Right renal pelvis (tissue), 4 donors: ENCODE results near the gene SPINK14. TPM values are rescaled to one million over a fixed set of nuclear protein-coding genes. Genes with fewer than 3 reads are reported as not detected.

Experiments used
- DNase-seq, 4 donors: peaks; one replicate each; pipeline ENCODE4 v3.0.0-alpha.2; 2013; ENCODE audit warnings: low read depth in 4 of 4, low spot score in 3 of 4, missing footprints in 1 of 4
- polyA plus RNA-seq, 4 donors: library from polyadenylated mRNA; unstranded; fragments of 120-200 nt; gene quantifications; one replicate each; pipeline ENCODE4 v1.2.1, GENCODE V29; 2013; ENCODE audit not compliant: insufficient read length in 4 of 4

SPINK14 gene, protein sequence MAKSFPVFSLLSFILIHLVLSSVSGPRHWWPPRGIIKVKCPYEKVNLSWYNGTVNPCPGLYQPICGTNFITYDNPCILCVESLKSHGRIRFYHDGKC
- not detected for polyA plus RNA-seq

DNA sequence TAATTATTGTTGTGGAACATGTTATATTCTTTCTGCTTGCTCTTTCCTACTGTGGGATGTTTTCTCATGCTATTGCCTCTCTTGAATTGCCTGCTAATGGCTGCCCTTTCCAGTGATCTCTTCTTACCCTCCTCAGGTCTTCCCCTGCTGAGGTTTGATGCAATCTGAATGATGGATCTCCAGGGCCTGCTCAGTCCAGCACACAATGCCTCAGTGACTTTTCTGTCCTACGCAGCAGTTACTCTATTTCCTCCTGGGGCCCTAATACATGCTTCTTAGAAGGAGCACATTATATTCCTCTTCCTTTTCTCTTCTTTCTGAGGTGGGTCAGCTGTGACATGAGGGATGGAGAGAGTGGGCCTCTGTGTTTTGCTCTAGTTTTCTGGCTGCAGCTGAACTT lies at the start of gene SPINK14:
Gene SPINK14 (plus strand): TSS at position 301 of the 400 bp plus-strand sequence. CDS start 1,187 bp downstream, outside the sequence.
- DNase-seq: no peak

DNA sequence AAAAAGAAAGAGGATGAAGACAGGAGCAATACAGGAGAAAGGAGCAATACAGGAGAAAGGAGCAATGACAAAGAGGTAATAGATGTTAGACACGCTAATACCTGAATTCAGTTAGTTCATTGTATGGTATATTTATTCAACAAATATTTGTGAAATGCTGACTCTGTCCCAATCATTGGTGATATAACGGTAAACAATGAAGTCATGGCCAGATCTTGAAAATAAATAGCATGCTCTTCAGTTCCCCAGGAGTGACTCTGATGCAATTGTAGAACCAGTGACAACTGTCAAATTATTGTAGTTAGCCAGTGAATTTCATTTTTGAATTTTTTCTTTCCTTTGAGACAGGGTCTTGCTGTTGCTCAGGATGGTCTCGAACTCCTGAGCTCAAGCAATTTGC lies 48.0 kb upstream of the SPINK14 start:
- DNase-seq: no peak

DNA sequence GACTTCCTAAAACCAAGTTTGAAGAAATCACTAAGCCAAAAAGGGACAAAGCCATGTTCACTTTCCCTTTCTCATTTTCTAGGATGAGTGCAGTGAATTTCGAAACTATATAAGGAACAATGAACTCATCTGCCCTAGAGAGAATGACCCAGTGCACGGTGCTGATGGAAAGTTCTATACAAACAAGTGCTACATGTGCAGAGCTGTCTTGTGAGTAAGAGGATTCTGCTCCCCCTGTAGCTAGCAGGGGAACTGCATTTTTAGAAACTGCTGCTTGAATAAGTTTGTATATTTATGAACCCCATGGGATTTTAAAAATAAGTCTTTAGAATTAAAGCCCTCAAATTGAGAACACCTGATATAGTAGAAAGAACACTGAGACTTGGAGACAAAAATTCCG lies 42.7 kb upstream of the SPINK14 start:
- no peak for DNase-seq

DNA sequence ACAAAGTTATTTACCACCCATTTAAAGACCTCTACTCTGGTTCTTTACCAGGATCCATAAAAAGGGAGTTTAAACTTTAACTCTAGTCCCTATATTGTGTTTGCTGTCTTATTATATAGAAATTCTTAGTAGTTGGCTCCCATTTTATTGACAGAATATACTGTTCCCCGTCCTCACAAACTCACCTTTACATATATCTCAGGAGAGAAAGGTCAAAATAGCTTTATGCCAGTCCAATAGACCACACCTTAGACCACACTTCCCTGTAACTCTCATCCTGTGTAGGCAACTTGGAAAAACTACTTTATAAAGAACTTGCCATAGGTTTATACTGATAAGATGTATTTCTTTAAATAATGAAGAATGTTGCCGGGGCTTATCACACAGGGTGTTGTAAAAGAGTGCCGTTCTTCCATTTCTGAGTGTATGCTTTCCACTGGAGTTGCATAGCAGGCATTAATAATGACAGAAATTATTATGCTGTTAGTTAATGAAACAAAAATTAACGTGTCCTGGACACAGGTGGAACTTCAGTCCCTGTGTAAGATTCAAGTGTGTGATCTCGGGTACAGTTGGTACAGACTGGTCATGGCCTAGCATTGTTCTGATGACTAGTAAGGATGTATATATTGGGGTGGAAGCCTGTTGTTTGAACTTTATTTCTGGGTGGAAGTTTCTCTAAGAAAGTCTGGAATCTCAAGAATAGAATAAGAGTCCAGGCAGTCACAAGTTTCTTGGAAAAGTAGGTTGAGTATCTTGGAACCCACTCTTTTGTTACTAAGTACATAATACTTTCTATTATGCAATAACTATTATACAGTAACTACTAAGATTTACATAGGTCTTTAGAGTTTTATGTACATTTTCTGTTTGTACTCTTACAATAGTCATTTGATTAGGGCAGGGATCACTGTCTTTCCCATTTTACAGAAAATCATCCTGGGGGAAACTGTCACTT lies 33.0 kb upstream of the SPINK14 start:
- no peak for DNase-seq

DNA sequence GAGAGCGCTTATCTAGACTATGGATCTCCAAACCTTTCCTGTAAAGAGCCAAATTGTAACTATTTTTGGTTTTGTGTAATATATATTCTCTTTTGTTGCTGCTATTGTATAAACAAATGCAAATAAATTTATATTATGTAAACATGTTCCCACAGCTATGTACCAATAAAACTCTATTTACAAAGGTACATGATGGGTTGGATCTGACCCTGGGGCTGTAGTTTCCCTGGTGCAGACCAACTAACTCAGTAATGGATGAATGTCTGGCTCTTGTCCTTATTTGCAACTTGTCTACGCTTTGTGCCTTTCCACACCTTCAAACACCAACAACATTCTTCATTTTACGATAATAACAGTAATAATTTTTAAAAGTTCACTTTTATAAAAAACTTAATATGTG lies 27.5 kb upstream of the SPINK14 start:
- no peak for DNase-seq

DNA sequence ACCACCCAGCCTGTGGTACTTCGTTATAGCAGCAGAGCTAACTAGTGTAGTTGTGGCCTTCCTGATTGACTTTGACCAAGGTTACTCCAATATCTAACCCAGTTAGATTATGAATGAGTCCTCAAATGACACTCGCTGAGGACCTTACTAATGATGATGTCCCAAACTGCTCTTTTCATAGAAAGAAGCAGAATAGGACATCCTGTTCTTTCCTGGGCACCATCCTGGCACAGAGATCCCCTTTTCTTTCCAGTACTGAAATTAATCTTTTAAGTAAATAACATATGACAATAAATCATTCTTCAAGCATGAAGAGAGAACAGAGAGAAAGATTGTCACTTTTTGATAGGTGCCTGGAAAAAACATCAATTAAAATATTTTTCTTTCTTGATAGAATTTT lies 26.7 kb upstream of the SPINK14 start:
- DNase-seq: no peak

DNA sequence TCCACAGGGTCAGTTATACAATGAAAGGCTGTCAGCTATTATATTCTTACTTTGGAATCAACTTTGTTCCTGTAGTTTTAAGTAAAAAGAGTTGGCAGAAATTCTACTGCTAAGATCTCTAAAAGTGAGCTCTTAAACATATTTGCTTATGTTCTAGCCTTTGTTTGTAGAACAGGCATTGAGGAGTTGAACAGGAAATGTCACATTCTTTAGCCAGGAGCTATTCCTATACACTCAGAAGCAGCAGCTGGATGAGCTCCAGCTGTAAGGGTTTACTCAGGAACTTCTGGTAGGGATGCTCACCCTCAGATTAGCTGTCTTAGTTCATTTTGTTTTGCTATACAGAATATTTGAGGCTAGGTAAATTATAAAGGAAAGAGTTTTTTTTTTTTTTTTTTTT lies 22.4 kb upstream of the SPINK14 start:
- peak; percentile 5 to 17 (median 14) for DNase-seq

DNA sequence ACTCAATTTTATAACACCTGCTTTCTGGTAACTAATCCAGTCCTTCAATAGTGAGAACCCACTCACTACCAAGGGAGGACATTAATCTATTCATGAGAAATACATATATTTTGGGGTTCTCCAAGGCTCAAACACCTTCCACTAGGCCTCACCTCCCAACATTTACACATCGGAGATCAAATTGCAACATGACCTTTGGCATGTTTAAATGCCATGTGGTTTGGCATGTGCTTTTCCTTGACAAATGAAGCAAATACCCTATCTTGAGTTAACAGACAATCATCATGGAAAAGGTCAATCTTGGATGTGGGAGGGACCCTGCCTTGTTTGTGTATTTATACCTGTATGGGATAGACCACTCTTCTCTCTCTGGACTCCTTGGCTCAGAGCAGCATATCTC lies 21.9 kb upstream of the SPINK14 start:
- no peak for DNase-seq

DNA sequence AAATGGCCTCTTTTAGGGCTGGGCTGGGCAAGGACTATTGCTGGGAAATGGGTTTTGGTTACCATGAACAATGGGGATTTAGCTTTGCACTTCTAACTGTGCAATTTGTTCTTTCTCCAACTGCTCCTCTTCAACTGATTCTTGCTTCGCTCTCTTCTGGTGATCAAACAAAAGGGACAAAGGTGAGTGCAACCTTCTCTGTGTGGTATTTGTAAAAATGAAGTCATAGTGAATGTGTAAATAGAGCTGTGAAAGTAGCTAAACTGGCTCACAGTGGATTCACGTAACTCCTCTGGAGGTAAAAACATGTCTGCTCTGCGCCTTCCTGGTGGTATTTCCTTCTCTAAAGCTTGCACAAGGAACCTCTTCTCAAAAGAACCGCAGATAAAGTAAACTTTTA lies 20.9 kb upstream of the SPINK14 start:
- no peak for DNase-seq

DNA sequence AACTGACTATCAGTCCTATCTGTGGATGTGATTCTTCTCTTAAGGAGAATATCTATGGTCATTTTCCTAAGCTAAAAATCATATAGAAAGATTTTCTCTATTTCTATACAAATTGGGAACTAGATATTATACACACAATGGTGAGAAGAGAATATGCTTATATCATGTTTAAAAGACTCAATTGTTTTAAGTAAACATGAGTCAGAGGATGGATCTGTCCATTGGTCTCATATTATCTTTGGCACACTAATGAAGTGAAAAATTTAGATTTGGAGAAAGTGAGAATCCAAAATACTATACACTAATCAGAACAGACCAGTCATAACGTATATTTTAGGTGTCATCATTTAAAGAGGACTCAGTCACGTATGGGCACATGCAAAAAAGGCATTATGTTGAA lies 16.5 kb upstream of the SPINK14 start:
- DNase-seq: no peak

DNA sequence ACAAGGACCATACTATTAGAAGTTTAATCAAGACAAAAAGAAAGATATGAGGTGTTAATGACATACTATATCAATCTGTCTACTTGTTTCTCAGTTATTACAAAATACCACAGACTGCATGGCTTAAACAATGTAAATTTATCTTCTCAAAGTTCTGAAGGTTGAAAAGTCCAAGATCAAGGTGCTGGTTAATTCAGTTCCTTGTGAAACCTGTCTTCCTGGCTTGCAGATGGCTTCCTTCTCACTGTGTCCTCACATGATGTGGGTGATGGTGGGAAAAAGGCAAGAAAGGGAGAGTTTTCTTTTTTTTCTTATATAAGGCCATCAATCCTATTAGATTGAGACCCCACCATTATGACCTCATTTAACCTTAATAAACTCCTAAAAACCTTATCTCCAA lies 15.6 kb upstream of the SPINK14 start:
- DNase-seq: no peak

DNA sequence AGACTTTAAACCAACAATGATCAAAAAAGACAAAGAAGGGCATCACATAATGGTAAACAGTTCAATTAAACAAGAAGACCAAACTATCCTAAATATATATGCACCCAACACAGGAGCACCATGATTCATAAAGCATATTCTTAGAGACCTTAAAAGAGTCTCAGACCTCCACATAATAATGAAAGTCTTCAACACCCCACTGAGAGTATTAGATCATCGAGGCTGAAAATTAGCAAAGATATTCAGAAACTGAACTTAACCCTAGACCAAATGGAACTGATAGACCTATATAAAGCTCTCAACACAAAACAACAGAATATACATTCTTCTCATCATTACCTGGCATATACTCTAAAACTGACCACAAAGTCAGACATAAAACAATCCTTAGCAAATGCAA lies 11.7 kb upstream of the SPINK14 start:
- no peak for DNase-seq

DNA sequence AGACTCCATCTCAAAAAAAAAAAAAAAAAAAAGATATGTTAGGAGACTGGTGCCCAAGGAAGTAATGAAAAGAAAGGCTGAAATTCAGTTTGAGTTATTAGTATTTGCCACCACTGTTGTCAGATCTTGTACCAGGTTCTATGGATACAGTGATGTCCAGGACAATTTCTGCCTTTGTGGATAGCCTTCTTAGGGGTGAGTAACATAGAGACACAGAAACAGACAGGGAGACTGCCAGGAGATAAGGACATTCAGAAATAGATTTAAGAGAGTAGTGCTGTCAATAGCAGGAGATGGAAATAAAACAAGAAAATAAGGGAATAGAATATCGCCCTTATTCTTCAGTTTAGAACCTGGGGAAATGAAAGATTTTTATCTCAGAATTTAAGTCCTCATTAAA lies 6.3 kb upstream of the SPINK14 start:
- DNase-seq: no peak

DNA sequence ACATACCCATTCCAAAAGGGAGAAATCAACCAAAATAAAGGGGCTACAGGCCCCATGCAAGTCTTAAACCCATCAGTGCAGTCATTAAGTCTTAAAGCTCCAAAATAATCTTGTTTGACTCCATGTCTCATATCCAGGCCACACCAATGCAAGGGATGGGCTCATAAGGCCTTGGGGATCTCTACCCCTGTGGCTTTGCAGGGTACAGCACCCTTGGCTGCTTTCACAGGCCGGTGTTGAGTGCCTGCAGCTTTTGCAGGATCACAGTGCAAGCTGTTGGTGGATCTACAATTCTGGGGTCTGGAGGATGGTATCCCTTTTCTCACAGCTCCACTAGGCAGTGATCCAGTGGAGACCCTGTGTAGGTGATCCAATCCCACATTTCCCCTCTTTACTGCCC lies 5.0 kb upstream of the SPINK14 start:
- no peak for DNase-seq

DNA sequence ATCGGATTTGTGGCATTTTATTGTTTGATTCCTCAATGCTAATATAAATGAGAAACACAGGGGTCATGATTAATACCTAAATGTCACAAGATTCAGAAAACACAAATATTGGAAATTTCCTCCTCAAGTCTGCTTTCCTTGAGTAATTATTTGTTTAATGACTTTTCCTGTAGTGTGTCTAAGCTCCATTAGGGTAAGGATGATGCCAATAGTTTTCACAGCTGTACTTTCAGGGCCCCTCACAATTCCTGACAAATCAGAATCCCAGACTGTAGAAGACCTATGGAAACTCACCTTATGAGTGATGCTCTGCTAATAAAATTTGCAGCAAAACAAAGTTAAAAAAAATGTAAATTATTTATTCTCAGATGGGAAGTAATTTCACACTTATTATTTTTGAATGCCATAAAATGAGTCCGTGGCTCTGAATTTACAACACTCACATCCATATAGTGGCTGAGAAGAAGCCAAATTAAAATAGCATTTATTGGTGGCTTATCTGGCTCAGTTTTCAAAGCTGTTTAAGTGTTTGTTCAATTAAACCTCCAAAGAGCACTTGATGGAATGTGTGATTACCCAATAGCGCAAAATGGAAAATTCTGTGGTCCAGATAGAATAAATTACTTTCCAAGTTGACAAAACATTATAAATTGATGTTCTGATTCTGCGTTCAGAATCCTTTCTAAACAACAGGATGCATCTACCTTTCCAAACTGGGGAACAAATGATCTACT lies 1.6 kb upstream of the SPINK14 start:
- no peak for DNase-seq

DNA sequence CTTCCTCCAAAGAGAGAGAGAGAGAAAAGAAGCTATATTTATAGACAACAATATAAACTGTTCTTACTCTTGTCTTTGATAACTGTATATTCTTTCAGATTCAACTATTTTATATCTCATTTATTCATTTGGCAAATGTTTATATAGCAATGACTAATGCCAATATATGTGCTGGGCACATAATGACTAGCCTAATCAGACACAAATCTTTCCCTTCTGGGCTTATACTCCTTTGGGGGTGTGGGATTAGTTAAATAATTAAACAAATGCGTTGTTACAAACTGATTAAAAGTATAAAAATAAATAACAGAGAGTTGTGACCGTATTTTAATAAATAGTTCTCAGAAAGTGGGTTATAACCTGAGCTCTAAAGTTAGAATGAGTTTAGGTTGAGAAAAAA lies 4.0 kb downstream of the SPINK14 start:
- no peak for DNase-seq

DNA sequence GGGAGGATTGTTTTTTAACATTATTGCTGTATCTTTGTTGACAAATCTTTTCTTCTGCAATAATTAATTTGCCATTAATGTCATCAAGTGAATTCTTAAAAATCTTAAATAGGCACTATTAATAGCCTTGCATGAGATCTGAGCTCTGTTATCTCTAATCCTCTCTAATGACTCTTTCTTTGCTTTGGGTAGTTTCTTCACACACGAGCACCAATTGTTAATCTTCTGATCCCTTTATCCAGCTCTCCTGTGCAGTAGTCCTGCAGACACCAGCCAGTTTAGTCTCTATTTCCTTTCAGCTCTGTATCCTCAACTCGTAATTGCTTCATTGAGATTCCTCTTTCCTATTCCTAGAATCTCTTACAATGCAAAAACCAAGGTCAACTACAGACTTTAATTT lies 8.1 kb downstream of the SPINK14 start:
- DNase-seq: no peak

DNA sequence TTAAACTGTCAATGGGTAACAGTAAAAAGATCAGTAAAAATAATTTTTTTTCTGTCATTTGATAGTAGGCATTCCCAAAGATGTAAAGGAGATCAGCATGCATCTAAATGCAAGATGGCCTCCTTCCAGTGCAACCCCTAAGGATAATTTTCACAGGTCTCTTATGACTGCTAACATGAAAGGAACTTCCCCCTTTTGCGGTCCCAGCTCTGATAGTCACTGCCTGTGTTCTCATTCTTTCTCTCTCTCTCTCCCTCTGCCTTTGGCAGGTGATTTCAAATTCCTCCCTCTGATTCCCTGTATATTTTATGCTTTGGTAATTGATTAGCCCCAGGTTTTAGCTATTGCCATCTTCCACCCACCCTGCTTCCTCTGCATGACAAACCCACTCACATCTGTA lies 8.9 kb downstream of the SPINK14 start:
- no peak for DNase-seq

DNA sequence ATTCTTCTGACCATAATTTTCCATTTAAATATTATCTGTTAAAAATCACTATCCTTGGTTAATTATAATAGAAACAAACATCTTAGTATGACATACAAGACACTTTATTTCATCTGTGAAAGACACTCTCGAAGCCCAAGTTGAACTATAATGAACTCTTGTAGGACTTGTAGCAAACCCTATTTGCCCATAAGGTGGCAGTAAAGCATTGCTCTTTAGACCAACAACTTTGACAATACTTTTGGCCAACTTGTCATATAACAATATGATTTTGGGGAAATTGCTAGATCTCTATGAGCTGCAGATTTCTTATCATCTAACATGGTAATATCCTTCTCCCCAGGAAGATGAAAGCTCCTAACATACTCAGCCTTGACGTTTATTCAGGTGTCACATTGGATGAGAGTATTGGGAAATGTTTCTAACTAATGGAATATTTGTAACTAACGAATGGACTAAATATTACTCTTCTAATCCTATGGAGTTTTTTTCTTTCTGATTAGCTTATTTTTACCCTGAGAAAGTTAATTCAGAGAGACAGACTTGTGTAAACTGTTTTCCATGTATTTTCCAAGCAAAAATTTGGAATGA lies 11.0 kb downstream of the SPINK14 start:
- DNase-seq: peak in 2 of 4 donors; percentile 4 to 20

DNA sequence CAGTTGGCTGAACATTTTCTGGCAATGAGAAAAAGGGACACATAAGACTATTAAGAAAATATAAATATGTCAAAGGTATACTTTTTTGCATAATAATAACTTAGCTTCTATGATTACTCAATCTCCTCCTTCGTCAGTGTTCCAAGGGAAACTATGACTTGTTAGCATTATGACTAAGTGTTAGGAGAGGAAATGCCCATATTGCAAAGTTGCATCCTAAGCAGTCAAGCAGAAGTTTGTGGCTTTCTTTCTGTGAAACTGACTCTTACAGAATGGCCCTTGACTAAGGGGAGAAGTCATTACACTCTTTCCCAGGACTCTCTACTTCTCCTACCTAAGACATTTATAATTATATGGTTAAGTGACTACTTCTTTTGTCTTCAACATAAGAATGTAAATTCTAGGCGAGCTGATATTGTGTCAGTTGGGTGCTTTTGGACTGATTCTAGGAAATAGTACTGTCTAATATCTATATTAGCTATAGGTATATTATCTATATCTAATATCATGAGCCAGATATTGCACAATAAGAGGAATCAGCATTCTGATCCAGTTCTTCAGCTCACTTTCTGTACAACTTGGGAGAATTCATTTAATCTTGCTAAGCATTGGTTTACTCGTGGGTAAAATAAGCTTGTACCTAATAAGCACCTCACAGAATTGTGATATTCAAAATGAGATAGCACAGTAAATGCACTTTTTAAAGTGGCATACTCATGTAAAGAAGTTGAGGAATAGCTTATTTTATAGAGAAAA lies 18.1 kb downstream of the SPINK14 start:
- no peak for DNase-seq
